Retina (tissue), 1 donor: ENCODE results near the gene FNBP1.
"Not testable (repeated sequence)": the region's sequence is repeated elsewhere in the genome, so short reads cannot be mapped to it uniquely, and the experiment has no call there.

Experiments used
- DNase-seq: peaks from one replicate; pipeline ENCODE4 v3.0.0-alpha.2; 2016

FNBP1 gene

DNA sequence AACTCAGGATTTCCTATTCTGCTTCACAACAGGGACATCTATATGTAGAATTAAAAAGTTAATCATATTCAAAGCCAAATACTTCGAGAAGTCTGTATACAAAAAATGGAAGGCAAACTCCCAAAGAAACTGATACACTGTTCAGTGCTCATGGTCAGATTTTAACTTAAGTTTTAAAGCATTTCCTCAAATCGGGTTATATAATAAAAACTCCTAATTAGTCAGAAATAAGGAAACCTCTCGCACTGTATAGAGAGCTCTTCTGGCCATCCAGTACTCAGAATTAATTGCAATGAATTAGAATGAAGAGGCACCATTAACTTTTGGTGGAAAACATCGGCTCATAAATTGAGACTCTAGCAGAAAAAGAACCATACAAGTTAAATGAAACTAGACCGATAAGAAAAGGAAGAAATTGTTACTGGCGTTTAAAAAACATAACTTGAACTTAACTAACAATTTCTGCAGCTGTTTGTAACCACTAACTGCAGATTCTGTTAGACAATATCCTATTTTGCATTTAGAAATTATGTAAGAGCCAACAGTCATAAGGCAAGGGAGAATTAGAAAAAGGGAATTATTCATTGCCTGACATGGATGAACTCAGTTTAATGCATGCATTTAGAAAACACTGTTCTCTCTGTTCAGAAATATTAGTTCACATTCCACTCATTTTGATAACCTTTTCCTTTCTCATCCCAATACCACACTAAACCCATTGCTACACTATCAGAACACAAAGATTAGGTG, 96.6 kb downstream of the FNBP1 start:
- DNase-seq, result no peak

DNA sequence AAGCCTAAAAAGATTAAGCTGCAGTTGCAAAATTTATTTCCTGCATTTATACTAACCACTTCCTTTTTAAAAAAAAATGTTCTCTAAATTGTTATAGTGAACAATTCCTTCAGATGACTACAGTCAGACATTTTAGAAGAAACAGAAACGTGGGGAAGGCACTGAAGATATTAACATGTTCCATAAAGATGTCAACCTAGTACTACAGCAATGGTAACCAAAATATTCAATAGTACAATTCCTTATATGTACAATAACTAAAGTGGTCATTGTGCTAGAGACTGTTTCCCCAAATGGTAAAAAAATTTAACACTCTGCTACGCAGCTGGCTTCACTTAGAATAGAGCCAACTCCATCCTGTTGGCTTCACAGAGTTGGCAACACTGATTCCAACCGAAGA, 97.7 kb downstream of the FNBP1 start:
- DNase-seq, result no peak

DNA sequence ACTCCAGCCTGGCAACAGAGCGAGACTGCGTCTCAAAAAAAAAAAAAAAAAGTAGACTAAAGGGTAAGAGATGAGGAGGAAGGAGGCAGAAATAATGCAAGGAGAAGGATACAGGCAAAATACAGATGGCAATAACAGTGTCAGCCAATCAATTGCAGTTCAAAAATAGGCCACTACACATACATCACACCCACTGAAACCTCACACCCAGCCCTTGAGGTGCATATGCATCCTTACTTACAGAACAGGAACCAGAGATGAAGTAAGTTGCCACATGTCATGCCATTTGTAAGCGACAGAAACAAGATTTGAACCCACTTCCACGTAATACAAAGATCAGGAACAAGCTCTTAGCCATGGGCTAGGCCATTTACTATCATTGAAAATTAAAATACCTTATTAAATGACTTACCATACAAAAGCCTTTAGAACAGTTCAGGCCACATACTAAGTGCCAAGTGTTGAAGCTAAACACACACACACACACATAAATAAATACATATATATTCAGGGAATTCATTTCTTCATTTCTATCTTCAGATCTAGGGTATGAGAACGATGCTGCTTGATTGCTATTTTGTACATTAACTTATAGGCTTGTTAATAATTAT, 98.4 kb downstream of the FNBP1 start:
- no peak for DNase-seq

DNA sequence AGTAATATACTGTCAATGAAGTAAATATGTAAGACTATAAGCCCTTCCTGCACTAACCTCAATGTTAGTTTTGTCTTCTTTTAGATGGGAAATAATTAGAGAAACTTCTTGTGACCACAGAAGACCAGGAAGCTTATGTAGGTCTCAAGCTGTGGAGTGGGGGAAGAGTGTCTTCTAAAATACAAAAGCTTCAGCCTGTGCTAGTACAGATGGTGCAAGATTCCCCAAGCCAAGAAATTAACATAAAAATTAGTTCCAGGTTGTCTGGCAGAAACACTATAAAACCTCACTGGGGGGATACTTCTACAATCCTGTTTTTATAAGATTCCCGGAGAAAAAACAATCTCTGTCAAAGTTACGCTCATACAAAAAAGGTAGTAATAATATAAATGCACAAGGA, 103.6 kb downstream of the FNBP1 start:
- no peak for DNase-seq

DNA sequence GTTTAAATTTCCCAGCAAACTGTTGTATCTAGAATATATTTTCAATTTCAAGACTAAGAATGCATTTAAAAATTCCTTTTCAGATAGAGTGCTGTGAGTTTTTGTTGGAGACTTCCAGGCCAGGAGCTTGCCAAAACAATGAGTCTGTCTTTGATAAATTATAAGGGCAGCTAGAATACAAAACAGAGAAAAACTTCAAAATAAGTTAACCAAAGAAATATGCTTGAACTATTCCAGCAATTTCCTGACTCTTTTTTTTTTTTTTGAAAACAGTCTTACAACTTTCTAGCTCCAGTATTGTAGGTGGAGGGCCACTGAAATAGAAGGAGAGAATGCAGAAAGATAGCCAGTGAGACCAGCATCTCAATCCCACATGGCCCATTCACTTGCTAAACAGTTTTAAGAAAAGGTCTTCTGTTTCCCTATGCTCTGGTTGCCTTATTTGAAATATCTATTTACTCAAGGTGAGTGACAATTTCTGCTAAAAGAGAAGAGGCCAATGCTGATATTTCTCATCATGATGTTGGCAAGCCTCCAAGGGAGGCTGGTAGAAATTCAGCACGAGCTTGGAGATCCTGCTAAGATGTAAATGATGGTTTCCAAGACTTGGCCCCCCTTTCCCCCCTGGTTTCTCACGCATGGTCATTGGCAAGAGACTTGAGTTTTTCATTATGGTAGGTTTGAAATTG, 104.6 kb downstream of the FNBP1 start:
- DNase-seq, result no peak

DNA sequence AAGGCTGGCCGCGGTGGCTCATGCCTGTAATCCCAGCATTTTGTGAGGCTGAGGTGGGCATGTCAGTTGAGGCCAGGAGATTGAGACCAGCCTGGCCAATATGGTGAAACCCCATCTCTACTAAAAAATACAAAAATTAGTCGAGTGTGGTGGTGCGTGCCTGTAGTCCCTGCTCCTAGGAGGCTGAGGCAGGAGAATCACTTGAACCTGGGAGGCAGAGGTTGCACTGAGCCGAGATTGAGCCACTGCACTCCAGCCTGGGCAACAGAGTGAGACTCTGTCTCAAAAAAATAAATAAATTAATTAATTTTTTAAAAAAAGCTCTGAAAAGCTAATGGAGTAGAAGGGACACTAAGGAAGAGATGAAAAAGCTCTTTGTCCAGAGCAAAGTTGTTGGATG, 105.1 kb downstream of the FNBP1 start:
- not testable (repeated sequence) for DNase-seq

DNA sequence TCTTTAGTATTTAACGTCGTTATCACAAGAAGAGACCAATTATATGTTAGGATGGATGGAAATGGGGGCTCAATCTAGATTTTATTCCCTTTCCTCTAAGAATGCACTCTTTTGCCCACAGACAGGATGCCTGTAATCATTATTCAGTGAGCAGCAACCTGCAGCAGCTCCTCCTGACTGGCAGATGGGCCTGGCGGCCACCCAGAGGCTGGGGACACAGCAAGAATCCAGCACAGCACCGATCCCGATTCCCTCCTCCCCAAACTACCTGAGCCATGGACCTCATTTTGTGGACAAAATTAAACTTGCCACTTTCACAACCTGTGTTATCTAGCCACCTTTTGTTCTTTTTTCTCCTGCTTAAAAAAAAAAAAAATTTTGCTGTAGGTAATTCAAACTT, 106.8 kb downstream of the FNBP1 start:
- no peak for DNase-seq

DNA sequence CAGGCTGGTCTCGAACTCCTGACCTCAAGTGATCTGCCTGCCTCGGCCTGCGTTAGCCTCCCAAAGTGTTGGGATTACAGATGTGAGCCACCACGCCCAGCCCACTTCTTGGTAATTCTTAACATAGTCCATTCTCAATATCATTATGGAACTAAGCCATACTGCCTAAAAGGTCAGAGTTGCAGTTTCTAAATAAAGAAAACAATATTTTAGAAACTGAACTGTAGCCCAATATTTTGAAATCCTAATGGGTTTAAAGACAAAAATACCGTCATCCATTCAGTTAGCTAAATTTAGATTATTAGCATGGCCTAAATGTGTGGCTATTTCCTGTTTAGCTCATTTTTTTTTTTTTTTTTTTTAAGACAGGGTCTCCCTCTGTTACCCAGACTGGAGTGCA, 108.2 kb downstream of the FNBP1 start:
- no peak for DNase-seq

DNA sequence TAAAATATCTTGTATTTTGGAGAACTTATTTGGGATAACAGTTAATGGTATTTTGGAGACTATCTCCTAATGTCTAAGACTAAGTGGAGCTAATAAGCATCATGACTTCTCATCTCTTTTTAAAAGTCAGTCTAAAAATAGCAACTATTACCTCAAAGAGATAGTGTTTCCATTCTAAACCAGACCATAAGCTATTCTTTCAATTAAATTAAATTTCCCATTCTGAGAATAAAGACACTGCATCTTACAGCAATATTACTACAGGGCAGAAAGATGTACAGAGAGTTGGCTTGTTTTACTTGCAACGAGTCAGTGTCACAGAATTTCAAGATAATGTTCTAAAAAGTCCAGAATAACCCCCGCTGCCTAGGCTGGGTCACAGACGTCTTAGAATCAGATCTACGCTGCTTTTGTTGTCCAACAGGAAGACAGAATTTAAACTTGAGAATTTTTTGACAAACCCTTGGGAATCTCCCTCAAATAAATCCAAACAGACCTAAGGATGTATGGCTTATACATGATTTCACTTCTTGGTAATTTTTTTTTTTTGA, 108.9 kb downstream of the FNBP1 start:
- DNase-seq, result no peak

DNA sequence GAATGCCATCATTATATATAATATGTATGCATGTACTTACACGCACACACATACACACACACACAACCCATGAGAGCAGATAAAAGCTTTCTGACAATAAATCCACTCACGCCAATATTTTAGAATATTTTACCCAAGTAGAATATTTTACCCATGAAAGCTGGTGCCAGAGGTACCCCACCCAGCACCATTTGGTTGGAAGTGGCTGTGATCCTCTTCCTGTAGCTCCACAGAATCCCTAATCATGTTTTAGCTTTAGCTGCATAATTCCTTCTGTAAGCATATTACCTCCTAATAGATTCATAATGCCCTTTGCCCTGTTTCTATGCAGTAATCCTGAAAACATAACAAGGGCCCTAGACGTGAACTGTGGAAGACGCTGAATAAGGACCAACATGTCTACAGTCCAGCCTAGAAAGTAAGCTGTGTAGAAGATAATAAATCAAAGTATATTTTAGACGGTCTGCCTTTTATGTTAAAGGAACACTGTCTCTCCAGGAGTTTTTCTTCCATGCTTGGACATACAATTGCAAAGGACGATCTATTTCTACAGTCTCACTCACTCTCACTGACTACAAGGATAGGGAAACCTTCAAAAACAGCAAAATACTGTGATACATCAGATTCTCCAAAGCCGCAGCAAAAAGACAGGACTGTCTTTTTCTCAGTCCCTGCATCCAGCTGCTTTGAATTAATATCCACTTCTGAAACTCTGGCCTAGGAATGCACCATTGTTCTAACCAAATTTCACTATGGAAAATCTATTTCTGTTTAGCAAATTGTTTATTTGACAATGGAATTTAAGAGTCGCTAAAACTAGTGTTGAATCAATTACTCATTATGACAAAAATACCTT, 109.6 kb downstream of the FNBP1 start:
- no peak for DNase-seq

DNA sequence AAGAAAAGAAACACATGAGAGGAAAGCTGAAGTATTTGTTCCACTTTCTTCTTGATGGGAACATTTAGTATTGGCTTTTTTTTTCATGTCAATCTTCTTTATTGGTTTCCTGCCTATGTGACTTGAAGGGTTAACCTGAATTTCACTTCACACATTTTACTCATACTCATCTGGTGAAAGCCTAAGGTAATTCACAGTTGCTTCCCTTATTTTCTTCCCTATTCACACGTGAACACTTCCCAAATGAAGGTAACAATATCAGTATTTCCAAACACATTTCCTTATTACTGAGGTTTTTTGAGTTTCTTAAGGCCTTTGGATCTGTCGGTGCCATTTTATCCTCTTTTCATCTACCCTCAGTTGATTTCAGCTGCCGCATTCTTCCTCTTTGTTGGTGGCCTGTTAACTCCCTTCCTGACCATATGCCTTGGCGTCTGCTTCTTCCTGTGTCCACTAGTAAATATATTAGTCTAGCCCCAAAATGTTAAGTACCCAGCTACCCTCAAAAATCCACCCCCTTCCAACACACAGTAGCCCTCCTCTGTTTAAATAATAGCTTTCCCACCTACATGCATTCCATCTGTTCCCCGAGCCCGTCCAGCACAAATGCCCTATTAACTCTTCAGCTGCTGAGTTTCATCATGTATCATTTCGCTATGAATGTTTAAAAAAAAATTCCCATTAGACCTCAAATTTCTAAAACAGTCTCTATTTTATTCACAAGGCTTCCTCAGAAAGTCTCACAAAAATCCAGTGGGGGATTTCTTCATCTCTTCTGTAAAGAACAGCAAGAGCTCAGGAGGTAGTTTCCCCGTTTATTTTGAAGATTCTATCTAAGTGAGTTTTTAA, 110.5 kb downstream of the FNBP1 start:
- DNase-seq, result no peak

DNA sequence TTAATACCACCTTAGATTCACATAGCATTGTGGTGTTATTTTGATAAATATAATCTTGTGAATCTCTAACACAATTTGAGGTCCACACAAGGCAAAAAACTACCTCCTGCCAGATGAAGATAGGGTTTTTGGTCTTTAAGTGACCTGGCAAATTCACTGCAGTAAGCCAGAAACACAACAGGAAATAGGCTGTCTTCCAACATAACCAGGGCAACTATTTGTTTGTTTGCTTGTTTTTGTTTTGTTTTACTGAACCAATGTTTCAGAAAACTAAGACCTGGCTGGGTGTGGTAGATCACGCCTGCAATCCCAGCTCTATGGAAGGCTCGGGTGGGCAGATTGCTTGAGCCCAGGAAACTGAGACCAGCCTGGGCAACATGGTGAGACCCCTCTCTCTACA, 112.2 kb downstream of the FNBP1 start:
- DNase-seq, result no peak

DNA sequence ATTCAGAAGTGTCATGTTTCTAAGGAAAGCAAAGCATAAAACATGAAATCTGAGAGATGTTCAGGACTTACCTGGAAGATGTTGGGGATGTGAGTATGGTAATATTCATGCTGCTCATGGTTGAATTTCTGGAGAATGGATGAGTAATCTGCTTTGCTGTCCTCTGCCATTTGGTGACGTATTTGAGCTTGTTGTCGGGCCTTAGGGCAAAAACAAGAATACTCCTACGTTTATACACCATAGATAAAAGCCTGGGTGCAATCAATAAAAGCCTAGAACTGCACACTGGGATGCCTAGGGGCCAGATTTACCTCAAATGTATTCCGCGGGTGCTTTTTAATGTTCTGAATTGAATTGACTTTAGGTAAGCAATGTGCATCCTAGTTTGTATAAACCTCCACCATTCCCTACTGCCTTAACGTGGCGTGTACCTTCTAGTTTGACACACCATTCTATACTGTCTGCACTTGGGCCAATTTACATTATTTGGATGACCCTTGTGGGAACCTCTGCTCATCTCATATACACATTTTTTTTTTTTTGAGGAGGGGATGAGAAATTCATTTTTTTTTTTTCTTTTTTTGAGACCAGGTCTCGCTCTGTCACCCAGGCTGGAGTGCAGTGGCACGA, 113.4 kb downstream of the FNBP1 start:
- no peak for DNase-seq

DNA sequence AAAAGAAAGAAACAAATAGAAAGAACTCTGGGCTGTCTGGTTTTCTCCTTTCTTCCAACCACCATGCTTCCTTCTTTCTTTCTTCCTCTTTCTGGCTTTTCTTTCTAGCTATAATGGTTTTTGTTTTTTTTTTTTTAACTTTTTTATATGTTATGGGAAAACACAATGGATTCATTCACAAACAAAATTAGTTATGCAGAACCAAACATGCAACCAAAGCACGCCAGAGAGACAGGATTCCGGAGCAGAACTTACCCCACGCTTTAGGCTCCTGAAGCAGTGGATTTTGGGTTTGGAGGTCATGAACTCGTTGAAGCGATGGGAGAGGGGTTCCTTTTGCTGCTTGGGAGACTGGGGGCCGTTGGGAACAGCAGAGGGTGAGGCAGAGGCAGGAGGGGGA, 119.4 kb downstream of the FNBP1 start:
- no peak for DNase-seq

DNA sequence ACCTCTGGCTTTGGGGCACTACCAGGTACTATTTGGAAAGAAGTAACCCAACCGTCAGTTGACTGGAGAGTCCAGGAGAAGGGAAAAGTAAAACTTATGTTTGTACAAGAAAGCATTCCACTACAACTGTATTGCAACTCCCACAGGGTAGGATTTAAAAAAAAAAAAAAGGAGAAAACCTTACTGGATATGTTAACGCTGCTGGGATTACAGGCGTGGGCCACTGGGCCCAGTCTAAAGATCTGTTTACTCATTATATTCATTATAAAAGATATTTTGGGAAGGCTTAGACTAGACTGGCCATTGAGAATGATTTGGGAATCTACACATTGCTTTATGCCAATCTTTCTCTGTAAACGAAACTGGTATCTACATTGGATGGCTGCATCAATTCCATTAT, 121.1 kb downstream of the FNBP1 start:
- DNase-seq, result no peak

DNA sequence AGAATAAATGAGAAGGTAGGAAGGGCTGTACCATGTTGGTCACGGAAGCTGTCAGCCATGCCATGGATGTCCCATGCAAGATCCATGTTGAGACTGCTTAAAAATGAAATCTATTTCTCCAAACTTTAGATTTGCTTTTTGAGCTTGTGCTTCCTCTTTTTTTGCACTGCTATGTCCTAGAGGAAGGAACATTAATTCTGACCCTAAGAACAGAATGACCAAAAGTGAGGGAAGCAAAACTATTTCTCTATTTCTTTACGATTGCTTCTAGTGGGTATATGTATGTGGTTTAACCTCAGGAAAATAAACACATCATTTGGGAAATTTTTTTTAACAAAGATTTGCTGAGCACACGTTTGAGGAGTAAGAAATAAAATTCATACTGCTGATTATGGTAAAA, 123.1 kb downstream of the FNBP1 start:
- DNase-seq, result no peak

DNA sequence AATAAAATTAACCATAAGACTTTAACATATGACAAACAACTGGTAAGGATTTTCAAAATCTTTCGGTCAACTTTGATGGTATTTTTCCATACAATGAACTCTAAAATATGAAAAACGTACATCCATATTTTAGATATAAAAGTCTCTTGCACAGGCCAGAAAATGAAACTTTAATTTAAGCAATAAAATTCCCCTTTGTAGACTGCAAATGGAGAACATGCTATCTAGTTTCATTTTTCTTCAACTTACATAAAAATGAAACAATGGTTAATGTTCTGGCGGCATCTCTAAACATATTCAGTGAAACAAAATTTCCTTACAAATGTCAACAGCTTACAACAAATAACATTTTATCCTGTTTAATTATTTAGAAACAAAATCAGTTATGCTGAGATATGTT, 123.7 kb downstream of the FNBP1 start:
- no peak for DNase-seq

DNA sequence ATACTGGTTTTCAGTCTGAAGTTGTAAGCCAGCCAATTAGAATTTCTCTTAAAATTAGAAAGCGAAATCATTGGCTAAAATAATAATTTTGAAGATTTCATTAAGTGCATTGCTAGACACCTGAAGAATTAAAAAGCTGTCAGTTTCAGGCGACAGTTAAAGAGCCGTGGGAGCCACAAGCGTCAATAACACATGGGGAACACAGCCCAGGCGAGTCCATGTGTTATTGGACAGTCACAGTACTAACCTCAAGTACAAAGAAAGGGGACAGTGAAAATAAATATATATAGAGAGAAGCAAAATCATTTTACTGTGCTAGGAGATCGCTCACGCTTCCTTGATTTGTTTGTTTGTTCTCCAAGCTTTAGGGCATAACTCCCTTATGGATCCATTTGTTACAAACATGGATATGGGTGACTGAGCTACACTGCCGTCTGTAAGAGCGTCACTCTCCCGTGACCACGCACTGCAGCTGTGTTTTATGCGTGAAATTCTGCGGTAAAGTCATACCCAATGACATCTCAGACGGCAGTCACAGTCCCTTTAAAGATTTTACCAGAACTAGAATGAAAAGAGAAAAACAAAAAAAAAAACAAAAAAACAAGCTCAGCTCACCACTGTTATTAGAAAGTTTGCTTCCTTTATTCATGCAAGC, 124.6 kb downstream of the FNBP1 start:
- no peak for DNase-seq

DNA sequence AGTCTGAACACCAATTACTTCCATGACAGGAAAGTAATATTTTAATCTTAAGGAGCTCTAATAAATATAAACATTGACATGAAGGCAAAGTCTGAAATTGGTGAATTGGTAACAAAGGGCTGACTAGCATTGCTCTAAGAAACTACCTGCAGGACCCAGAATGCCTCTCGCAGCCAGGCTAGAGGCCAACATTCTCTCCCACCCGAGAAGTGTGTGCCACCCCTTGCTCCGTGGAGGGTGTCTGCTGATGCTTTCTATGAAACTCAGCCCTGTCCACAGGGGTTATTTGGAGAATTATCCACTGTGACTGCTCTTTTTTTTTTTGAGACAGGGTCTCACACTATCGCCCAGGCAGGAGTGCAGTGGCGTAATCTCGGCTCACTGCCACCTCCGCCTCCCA, 126.3 kb downstream of the FNBP1 start:
- no peak for DNase-seq

DNA sequence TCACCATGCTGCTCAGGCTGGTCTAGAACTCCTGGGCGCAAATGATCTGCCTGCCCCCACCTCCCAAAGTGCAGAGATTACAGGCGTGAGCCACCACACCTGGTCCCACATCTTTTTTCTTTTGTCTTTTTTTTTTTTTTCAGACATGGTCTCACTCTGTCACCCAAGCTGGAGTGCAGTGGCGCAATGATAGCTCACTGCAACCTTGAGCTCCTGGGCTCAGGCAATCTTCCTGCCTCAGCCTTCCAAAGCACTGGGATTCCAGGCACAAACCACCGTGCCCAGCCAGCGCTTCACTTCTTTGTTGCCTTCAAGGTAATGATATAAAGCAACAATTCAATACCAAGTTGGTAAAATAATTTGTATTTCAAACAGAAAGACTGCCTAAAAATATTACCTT, 128.9 kb downstream of the FNBP1 start:
- DNase-seq, result no peak
